Stimulated activated CD4-positive, alpha-beta T cell treated with anti-CD3 and anti-CD28 coated beads, TNF-alpha, amount 100 ng/mL, for 48 hours (primary cell): Measurements from ENCODE around the gene ZFHX3.

Source experiments
- DNase-seq, 3 donors: peaks; one replicate each; pipeline ENCODE4 v3.0.0-alpha.2; 2020; ENCODE audit warnings: low read depth in 3 of 3

Gene ZFHX3

GRCh38 chr16:72902206-72902605, 145.7 kb downstream of the ZFHX3 start:
- DNase-seq = no peak

DNA sequence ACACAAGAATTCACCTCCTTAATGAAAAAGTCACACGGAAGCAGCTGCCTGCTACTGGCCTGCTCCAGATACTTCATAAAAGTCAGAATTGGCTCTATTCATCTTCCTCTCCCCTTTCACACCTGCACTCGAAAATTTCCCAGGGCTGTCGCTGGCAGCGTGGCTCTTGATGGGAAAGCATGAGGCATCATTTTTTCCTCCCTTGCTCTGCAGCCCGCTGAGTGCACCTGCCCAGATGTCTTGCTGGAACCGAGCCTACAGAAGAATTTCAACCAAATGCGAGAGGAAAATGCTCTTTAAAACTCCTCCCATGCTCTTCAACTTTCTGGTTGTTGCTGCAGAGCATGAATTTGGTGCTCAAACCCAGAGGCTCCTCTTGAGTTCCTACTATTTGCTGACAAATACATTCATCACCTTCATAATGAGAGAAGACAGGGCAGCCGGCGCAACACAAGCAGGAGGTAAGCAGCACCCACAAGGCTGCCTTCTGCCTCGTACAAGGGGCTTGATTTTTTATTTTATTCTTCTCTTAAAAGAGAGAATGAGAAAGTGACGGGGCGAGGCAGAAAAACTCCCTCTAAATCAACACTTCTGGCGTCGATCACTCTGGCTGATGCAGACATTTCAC, 146.8 kb downstream of the ZFHX3 start:
- no peak for DNase-seq

DNA sequence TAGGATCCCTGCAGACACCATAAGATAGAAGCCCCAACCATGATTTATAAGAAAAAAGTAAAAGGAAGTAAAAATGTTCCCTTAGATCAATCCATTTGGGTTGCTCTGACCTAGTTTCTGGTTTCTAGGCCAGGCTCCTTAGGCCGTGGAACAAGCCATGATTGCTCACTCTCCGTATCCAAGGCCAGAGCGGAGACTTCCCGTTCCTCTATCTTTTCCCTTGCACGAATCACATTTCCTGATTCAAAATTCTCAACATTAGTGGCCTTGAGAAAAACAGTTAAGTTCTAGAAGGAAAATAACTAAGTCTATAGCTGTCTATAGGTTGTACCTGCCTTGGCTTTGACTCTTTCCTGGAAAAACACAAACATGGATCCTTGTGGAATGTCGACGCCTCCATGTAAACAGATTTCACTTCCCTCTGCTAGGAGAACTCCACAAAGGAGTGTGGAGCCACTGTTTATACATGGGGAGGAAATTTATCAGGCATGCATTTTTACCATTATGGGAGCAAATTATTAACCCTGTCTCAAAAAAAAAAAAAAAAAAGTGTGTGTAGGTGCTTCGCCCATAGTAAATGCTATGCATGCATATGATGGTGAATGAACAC, 149.6 kb downstream of the ZFHX3 start:
- DNase-seq = no peak

DNA sequence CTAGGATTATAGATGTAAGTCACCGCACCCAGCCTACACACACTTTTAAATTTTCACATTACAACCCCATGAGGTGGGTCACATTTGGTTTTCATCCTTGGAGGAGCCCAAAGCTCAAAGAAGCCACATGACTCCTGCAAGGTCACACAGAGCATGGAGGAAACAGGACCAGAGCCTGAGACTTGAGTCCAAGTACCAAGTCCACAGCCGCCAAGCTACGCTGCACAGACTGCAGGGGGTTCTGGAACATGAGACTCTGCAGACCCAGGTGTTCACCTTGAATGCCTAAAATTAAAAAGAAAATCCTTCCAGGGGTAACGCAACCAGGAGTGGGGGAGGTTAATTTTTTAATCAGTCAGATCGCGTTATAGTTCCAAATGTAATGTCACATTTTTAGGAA, 150.2 kb downstream of the ZFHX3 start:
- no peak for DNase-seq

- DNase-seq = no peak
Measured at GRCh38 chr16:72896485-72897118, 151.3 kb downstream of the ZFHX3 start.

DNA sequence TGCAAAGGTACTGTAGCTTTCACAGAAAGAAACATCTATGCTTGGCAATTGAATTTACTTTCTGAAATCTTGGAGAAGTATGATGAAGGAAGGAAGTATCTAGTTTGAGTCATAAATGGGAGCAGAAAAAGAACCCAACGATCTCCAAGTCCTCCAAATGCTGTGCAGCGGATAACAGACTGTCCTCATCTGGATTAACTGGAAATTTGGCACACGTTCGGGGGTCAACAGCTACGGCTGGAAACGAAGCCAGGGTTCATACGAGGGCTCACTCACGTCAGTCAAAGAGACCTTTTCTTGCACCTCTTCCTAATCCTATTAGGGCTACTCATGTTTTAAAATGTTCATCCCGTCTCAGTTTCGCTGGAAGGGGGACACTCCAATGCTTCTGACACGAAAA, 152.0 kb downstream of the ZFHX3 start:
- DNase-seq = no peak

DNA sequence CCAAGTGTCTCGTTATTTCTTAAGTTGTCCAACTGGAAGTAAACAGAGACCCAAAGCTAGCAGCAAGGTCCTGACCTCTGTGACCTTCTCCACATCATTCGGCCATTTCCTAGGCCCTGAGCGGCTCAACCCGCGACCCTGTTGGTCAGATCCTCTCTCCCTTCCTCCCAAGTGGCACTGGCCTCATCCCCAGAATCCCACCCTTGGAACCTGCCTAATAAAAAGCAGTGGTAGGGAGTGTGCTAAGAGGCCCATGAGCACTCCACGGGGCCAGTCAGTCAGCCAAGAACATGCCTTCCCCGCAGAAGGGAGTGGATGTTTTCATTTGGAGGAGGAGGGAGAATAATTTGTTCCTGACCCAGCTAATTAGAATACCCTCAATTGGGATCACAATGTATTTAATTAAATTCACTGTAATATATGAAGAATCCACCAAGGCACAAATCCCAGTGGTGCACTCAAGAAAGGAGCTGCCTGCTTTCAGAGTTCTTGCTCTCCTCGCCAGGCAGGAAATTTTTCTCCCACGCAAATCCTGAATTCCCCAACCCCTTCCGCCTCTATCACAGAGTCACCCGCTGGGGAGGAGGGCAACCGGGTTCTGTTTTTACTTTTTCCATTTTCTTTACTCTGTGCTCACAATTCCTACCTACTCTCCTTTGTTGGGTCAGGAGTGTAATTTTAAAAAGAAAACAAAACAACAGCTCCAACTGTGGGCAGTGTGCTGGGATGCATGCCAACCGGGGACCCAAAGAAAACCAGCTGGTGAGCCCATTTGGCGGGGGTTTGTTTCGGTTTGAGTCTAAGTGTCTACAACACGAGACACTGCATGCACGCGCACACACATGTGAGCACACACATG, 153.4 kb downstream of the ZFHX3 start:
- no peak for DNase-seq

GRCh38 chr16:72891291-72892227, 156.4 kb downstream of the ZFHX3 start:
- no peak for DNase-seq

DNA sequence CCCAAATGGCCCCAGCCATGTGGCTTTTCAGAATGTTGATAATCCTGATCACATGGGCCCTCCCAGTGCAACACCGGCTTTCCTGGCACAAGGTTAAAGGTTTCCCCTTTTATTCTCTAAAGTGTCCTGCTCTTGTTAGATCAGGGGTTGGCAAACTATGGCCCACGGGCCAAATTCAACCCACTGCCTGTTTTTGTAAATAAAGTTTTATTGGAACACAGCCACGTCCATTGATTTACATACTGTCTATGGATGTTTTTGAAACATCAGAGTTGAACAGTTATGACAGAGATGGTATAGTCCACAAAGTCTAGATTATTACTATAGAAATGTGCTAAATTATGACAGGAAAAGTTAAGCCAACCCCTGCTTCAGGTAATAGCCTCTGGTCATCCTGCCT, 157.3 kb downstream of the ZFHX3 start:
- no peak for DNase-seq

GRCh38 chr16:72889616-72890582, 158.0 kb downstream of the ZFHX3 start:
- no peak for DNase-seq

DNA sequence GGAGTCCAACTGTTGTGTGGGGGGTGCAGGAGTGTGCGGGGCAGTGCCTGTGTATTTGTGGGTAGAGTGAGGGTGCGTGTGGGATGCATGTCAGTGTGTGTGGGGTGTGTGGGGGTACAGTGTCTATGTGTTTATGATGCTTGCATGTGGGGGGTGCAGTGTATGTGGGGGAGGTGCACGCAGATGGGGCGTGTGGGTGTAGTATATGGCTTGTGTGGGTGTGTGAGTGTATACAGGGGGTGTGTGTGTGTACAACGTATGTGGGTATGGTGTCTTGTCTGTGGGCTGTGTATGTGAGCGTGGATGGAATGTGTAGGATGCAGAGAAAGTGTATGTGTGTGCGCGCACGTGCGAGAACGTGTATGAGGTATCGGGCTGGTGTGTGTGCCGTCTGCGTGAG, 160.4 kb downstream of the ZFHX3 start:
- no peak for DNase-seq

- DNase-seq = no peak
Measured at GRCh38 chr16:72886346-72886974, 161.5 kb downstream of the ZFHX3 start.

- no peak for DNase-seq
Measured at GRCh38 chr16:72884573-72884972, 163.4 kb downstream of the ZFHX3 start.

DNA sequence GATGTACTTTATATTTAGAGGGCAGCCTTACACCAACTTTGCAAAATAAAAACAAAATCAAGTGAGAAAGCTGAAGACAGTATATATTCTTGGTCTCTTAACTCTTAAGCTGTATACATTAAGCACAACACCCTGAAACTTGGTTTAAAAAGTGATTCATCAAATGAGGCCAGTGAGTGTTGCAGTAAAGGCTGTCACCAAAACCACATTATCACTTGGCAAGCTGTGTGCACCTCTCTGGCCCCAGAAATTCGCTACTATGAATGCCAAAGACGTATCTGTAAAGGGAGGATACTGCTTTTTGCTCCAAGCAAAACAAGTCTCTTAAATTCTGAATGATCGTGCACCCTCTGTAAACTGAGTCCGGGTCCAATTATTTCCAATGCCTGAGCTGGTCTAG, 163.9 kb downstream of the ZFHX3 start:
- no peak for DNase-seq

- no peak for DNase-seq
Measured at GRCh38 chr16:72879846-72880245, 168.1 kb downstream of the ZFHX3 start.

GRCh38 chr16:72878301-72879269, 169.3 kb downstream of the ZFHX3 start:
- no peak for DNase-seq

- DNase-seq = no peak
Measured at GRCh38 chr16:72877374-72878028, 170.4 kb downstream of the ZFHX3 start.

DNA sequence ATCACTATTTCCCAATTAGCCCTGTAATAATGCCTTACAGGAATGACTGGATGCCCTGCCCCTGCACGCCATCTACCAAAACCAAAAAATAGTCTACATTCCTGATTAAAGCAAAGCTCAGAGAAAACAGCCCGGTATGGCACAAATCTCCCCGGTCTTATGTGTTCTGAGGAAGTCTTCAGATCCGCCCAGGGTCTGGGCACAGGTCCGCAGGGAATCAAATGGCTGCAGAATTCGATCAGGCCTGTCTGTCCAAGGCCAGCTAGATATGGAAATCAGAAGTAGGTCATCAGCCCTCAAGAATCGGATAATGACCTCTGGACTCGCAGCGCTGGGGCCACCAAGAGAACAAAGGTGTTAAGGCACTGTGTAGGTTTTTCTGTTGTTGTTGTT, 171.0 kb downstream of the ZFHX3 start:
- DNase-seq = no peak
